ENCODE data around the gene GRIK2. TPM values are rescaled to one million over a fixed set of nuclear protein-coding genes. Genes with fewer than 3 reads are reported as not detected.

Gene GRIK2
- total and polyA plus RNA-seq, 7 donors: 0.03 to 2.9 (median 0.53) TPM; not detected in 1

DNA sequence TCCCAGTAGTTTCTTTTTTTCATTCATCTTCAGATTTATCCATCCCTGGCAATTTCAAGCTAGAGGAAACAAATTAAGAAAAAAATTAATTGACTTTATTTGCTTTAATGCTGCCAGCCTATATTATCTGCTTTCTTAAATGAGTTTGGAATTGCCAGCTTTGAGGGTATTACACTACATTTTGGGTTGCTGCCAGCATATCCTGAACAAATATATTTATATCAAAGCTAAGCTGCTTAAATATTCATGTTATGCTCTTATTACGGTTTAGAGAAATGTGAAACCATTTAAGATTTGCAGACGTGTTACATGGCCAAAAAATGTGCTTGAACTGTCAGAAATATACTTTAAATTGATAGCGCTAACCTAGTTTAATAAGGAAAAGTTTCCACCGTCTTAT is 59.7 kb downstream of the GRIK2 start:
- Histone ChIP-seq H3K4me1 (no peaks in the 10 kb centered on the region), H3K4me3 (peak overlapping the region; percentile 17), H3K9me3 (no peaks in the 10 kb centered on the region), H3K27me3 (ENCODE audit: insufficient read depth in 3 of 3, low read length in 2 of 3) (no peaks in the 10 kb centered on the region), H3K27ac (no peak overlapping the region), H3K36me3 (ENCODE audit: insufficient read depth in 1 of 2, low read depth in 1 of 2) (no peaks in the 10 kb centered on the region)
- WGBS, 3 donors: 19 to 29% (median 25%) methylated on average over 4 of the region's 4 CpGs
- intact Hi-C loops (cut with DNase I): no loop called here
- DNase-seq (no peak), ATAC-seq (no peak)
- TF ChIP-seq, protein P1, sequence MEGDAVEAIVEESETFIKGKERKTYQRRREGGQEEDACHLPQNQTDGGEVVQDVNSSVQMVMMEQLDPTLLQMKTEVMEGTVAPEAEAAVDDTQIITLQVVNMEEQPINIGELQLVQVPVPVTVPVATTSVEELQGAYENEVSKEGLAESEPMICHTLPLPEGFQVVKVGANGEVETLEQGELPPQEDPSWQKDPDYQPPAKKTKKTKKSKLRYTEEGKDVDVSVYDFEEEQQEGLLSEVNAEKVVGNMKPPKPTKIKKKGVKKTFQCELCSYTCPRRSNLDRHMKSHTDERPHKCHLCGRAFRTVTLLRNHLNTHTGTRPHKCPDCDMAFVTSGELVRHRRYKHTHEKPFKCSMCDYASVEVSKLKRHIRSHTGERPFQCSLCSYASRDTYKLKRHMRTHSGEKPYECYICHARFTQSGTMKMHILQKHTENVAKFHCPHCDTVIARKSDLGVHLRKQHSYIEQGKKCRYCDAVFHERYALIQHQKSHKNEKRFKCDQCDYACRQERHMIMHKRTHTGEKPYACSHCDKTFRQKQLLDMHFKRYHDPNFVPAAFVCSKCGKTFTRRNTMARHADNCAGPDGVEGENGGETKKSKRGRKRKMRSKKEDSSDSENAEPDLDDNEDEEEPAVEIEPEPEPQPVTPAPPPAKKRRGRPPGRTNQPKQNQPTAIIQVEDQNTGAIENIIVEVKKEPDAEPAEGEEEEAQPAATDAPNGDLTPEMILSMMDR (IDR thresholded peaks at IDR 0.05): no peak

DNA sequence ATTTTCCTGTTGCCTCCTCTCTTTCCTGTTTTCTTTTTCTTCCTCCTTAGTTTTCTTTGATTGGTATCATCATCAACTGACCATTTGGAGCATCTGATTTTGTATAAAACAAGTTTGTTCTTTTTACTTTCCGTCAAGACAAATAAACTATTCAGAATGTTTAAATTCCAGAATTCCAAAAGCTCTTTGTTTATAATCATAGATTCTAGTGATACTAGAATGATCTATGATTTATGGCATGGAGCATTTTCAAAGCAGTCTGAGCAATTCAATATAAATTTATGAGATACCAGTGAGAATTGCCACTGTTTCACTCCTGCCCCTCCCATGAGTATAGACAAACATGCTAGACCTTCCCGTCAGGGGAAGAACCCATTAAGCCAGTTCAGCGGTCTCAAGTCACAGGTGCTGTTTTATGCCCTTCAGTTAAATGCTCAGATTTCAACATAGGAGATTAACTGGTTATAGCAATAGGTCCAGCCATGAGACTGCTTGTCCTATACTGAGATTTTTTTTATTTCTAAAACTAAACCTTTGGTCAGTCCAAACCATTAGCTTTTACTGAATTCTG is 60.7 kb downstream of the GRIK2 start:
- Histone ChIP-seq H3K4me3 (no peak overlapping the region), H3K36me3 (ENCODE audit: insufficient read depth in 1 of 2, low read depth in 1 of 2) (no peaks in the 10 kb centered on the region), H3K27me3 (ENCODE audit: insufficient read depth in 3 of 3, low read length in 2 of 3) (no peaks in the 10 kb centered on the region), H3K4me1 (no peaks in the 10 kb centered on the region), H3K27ac (no peak overlapping the region), H3K9me3 (no peaks in the 10 kb centered on the region)
- DNase-seq: no peak
- 30 to 40% (median 34%) methylated on average over 3 of the region's 3 CpGs for WGBS, 3 donors
- intact Hi-C loops (cut with DNase I): no loop called here
- peak in 2 of 4 donors; percentile 56 to 60 for ATAC-seq
- TF ChIP-seq, protein P1 (IDR thresholded peaks at IDR 0.05): no peak

DNA sequence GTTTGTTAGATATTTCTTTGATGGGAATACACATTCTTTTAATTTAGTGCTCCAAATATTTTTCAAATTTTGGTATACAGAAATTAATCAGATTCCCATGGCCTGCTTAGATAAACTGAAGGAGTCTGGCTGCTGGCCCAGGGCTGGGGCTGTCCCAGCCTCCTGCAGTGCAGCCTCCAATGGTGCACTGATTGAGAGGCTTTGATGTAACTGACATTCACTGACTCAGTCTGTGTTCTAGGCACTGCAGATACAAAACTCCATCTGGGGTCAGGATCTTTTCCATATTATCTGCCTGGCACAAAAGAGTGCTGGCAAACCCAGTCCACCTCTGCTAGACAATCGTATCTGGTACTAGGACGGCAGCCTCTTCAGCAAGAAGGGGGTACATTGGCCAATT is 64.8 kb downstream of the GRIK2 start:
- Histone ChIP-seq H3K27ac (no peak overlapping the region), H3K9me3 (no peaks in the 10 kb centered on the region), H3K36me3 (ENCODE audit: insufficient read depth in 1 of 2, low read depth in 1 of 2) (no peaks in the 10 kb centered on the region), H3K27me3 (ENCODE audit: insufficient read depth in 3 of 3, low read length in 2 of 3) (no peaks in the 10 kb centered on the region), H3K4me3 (no peak overlapping the region), H3K4me1 (no peaks in the 10 kb centered on the region)
- TF ChIP-seq, protein P1 (IDR thresholded peaks at IDR 0.05): no peak
- no peak for ATAC-seq
- 74 to 82% (median 76%) methylated on average over 2 of the region's 2 CpGs for WGBS, 3 donors
- DNase-seq: no peak
- intact Hi-C loops (cut with DNase I): no loop called here

DNA sequence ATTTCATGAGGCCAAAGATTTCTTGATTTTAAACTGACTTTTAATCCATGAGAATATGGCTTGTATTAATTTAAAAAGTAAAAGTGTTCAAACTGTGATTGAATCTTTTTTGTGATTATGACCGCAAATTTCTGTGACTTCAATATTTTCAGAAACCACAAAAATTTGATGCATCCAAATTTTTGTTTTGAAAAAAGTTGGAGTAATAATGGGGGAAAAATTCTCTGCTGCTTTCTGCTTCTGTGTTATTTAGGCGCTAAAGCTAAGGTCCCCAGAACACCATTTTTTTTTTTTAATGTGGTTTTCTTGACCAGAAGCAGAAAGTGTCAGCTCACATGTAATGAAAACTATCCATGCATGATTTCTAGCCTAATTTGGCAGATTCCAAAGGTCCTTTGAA is 65.3 kb downstream of the GRIK2 start:
- no peak for ATAC-seq
- whole genome bisulfite sequencing, 3 donors: 90 to 94% (median 93%) methylated on average over 2 of the region's 2 CpGs
- Histone ChIP-seq H3K4me3 (no peak overlapping the region), H3K9me3 (no peaks in the 10 kb centered on the region), H3K27me3 (ENCODE audit: insufficient read depth in 3 of 3, low read length in 2 of 3) (no peaks in the 10 kb centered on the region), H3K36me3 (ENCODE audit: insufficient read depth in 1 of 2, low read depth in 1 of 2) (no peaks in the 10 kb centered on the region), H3K4me1 (no peaks in the 10 kb centered on the region), H3K27ac (no peak overlapping the region)
- TF ChIP-seq, protein P1 (IDR thresholded peaks at IDR 0.05): no peak
- no peak for DNase-seq
- intact Hi-C loops (cut with DNase I): no loop called here

DNA sequence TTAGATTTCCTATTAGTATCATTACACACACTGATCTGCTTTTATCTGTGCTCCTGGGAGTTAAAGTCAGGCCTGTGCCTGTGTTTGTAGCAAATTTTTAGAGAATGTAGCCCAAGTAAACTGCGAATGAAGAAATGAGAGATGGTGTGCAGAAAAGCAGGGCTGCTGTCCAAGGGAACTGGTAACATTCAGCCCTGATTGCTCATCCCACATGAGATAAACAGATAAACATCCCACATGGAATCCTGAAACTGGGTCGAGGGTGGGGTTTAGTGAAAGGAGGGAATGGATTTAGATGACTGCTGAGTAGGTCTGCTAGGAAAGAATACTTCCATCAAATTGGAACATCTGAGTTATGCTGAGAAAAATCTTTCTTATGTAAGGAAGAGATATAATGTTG is 69.1 kb downstream of the GRIK2 start:
- Histone ChIP-seq H3K4me1 (no peaks in the 10 kb centered on the region), H3K27me3 (ENCODE audit: insufficient read depth in 3 of 3, low read length in 2 of 3) (no peaks in the 10 kb centered on the region), H3K27ac (no peak overlapping the region), H3K36me3 (ENCODE audit: insufficient read depth in 1 of 2, low read depth in 1 of 2) (no peaks in the 10 kb centered on the region), H3K9me3 (no peaks in the 10 kb centered on the region), H3K4me3 (no peak overlapping the region)
- 63 to 67% (median 66%) methylated on average over 2 of the region's 2 CpGs for WGBS, 3 donors
- no peak for ATAC-seq
- intact Hi-C loops (cut with DNase I): no loop called here
- no peak for DNase-seq
- TF ChIP-seq, protein P1 (IDR thresholded peaks at IDR 0.05): no peak

All from psoas muscle (tissue), 8 donors.